ENCODE results near the gene SLC2A3.
"Not testable (repeated sequence)": the region's sequence is repeated elsewhere in the genome, so short reads cannot be mapped to it uniquely, and the experiment has no call there.

SLC2A3 gene

DNA sequence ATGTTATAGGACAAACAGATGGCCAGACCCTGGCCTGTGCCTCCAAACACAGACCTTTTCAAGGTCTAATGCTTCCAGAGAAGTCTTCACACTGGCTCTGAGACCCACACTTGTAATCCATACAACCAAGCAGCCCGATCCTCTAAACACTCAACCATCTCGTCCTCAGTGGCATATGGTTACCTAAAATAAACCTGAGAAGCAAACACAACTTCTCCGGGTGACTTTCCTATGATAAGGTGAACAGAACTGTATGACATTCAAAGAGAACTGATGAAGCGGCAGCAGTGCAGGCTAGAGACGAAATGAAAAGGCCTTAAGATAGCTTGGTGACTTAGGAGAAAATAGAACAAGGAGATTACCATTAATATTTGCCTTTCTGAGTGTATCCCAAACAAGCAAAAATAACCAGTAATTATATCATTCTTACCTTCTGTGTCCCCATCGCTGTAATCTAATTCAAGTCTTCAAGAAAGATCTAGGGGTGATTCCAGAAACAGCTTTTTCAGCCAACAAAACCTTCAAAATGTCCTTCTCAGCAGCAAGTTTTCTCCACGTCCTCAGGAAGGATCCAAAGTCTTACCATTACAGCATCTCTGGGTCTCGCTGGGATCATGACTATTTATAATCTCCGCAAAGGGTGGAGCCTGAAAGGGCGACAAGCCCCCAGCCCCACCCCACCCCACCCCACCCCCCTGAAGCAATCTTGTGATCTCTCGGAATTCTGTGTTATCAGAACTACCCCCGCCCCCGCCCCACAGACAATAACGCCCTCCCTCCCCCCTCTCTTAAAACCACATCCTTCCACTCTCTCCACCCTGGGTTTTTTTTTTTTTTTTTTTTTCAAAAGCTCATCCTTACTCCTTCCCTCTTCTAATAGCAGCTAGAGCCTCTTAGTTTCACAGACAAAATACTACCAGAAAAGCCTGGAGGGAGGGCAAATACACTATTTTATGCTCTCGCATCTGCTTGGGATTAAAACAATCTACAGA lies at the start of gene SLC2A3:
SLC2A3 (minus strand) TSS at position 598 of the 992 bp plus-strand sequence; CDS start at position 445, 153 bp downstream.
- peak; percentile 19 for DNase-seq (ENCODE audit: low spot score)

- no peak for DNase-seq (ENCODE audit: low spot score)
Observed at GRCh38 chr12:7984900-7985299, 48.9 kb upstream of the SLC2A3 start.

GRCh38 chr12:7983460-7983859 lies 47.5 kb upstream of the SLC2A3 start:
- DNase-seq (ENCODE audit: low spot score), result not testable (repeated sequence)

DNA sequence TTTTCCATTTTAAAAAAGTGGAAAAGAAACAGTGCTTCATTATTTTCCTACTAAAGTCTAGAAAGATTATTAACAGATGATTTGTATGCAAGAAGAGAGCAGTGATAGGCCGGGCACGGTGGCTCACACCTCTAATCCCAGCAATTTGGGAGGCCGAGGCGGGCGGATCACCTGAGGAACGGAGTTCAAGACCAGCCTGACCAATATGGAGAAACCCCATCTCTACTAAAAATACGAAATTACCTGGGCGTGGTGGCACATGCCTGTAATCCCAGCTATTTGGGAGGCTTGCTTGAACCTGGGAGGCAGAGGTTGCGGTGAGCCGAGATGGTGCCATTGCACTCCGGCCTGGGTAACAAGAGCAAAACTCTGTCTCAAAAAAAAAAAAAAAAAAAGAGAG lies 47.0 kb upstream of the SLC2A3 start:
- not testable (repeated sequence) for DNase-seq (ENCODE audit: low spot score)

- DNase-seq (ENCODE audit: low spot score), result peak; percentile 63
Observed at GRCh38 chr12:7982332-7982735, 46.3 kb upstream of the SLC2A3 start.

GRCh38 chr12:7981446-7981845 lies 45.5 kb upstream of the SLC2A3 start:
- DNase-seq (ENCODE audit: low spot score), result no peak

- DNase-seq (ENCODE audit: low spot score), result not testable (repeated sequence)
Observed at GRCh38 chr12:7977351-7978124, 41.6 kb upstream of the SLC2A3 start.

- no peak for DNase-seq (ENCODE audit: low spot score)
Observed at GRCh38 chr12:7973457-7973825, 37.5 kb upstream of the SLC2A3 start.

DNA sequence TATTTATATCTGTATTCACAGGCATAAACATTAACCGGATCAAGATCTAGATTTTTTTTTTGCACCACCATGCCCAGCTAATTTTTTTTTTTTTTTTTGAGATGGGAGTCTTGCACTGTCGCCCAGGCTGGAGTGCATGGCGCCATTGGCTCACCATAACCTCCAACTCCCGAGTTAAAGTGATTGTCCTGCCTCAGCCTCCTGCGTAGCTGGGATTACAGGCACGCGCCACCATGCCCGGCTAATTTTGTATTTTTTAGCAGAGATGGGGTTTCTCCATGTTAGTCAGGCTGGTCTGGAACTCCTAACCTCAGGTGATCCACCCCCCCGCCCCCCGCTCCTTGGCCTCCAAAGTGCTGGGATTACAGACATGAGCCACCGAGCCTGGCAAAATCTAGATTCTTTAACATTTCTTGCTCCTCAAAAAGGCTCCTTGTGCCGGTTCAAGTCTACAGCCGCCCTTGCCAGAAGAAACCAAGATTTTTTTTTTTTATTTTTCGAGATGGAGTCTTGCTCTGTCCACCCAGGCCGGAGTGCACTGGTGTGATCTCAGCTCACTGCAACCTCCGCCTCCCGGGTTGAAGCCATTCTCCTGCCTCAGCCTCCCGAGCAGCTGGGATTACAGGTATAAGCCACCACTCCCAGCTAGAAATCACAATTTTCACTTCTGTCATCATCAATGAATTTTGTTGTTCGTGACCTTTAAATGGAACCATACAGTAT lies 36.9 kb upstream of the SLC2A3 start:
- no peak for DNase-seq (ENCODE audit: low spot score)

- not testable (repeated sequence) for DNase-seq (ENCODE audit: low spot score)
Observed at GRCh38 chr12:7972269-7972668, 36.3 kb upstream of the SLC2A3 start.

DNA sequence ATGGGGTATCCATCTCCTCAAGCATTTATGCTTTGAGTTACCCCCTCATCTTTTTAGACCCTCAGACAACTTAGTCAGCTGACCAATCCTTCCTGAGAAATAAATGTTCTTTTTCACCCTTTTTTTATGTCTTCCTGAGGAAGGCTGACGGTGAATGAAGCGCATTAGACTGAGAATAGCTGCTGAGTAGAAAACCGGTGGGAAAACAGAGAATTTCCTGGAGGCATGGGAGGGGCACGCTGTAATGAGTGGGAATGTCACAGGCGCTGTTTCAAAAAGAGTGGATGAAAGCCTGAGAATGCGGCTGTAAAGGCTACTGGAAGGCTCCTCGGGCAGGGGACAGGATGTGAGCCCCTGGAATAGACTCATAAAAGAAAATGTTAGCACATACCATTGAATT lies 35.8 kb upstream of the SLC2A3 start:
- not testable (repeated sequence) for DNase-seq (ENCODE audit: low spot score)

- DNase-seq (ENCODE audit: low spot score), result no peak
Observed at GRCh38 chr12:7970475-7971252, 34.7 kb upstream of the SLC2A3 start.

DNA sequence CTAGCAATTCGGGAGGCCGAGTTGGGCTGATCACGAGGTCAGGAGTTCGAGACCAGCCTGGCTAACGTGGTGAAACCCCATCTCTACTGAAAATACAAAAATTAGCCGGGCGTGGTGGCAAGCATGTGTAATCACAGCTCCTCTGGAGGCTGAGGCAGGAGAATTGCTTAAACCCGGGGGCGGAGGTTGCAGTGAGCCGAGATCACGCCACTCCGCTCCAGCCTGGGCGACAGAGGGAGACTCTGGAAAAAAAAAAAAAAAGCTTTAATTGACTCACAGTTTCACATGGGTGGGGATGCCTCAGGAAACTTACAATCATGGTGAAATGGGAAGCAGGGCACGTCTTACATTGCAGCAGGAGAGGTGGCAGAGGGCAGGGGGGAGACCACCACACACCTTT lies 30.6 kb upstream of the SLC2A3 start:
- no peak for DNase-seq (ENCODE audit: low spot score)

DNA sequence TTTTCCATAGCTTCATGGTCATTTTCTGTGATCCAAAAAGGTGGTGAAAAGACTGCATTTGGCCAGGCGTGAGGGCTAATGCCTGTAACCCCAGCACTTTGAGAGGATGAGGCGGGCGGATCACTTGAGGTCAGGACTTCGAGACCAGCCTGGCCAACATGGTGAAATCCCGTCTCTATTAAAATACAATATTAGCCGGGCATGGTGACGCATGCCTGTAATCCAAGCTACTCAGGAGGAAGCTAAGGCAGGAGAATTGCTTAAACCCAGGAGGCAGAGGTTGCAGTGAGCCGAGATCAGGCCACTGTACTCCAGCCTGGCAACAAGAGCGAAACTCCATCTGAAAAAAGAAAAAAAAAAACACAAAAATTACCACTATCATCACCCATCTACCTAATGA lies 28.7 kb upstream of the SLC2A3 start:
- DNase-seq (ENCODE audit: low spot score), result not testable (repeated sequence)

DNA sequence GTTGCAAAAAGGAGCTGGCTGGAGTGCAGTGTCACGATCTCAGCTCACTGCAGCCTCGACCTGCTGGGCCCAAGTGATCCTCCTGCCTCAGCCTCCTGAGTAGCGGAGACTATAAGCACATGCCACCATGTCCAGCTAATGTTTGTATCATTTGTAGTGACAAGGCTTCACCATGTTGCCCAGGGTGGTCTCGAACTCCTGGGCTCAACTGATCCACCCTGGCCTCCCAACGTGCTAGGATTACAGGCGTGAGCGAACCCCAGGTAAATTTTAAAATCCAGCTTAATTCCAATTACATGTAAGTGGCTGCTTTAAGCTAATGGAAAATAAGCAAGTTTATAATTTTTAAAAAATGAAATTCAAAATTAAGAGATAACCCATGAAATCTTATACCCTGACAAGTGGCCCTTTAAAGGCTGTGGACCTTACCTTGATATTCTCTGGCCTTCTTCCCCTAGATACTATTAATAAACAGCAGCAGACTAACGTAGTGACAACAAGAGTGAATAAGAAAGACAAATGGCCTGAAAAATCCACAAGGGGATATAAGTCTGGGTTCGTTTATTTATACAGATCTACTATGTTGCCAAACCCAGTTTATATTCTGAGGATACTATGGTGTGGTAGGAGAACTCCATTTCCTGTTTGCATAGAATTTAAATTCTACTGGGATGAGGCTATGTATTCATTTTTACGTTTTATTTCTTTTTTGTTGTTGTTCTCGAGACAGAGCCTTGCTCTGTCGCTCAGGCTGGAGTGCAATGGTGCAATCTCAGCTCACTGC lies 25.6 kb upstream of the SLC2A3 start:
- DNase-seq (ENCODE audit: low spot score), result no peak

DNA sequence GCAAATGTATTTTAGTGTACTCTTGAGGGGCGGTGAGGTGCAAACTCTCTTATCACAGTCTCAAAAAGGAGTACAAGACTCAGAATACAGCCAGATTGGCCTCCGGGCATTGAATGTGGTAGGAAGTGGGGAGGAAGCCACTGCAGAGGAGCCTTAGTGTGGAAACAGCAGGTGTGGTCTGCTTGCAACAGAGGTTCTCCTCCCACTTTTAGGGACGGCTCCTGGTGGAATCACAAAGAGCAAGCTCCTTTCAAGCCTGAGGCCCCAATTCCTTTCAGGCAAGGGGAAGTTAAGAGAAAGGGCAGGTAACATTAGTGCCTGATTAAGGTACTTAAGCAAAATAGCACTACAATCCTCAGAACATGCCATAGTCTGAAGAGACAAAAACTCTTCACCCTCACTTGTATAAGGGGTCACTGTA lies 23.7 kb upstream of the SLC2A3 start:
- DNase-seq (ENCODE audit: low spot score), result no peak

- DNase-seq (ENCODE audit: low spot score), result no peak
Observed at GRCh38 chr12:7959278-7959677, 23.3 kb upstream of the SLC2A3 start.

DNA sequence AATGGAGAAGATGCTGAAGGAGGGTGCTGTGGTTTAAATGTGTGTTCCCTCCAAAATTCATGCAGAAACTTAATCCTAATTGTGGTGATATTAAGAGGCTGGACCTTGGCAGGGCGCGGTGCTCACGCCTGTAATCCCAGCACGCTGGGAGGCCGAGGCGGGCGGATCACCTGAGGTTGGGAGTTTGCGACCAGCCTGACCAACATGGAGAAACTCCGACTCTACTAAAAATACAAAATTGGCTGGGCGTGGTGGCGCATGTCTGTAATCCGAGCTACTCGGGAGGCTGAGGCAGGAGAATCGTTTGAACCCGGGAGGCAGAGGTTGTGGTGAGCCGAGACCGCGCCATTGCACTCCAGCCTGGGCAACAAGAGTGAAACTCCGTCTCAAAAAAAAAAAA lies 18.9 kb upstream of the SLC2A3 start:
- not testable (repeated sequence) for DNase-seq (ENCODE audit: low spot score)

GRCh38 chr12:7954418-7954817 lies 18.4 kb upstream of the SLC2A3 start:
- not testable (repeated sequence) for DNase-seq (ENCODE audit: low spot score)

GRCh38 chr12:7953912-7954311 lies 17.9 kb upstream of the SLC2A3 start:
- not testable (repeated sequence) for DNase-seq (ENCODE audit: low spot score)

DNA sequence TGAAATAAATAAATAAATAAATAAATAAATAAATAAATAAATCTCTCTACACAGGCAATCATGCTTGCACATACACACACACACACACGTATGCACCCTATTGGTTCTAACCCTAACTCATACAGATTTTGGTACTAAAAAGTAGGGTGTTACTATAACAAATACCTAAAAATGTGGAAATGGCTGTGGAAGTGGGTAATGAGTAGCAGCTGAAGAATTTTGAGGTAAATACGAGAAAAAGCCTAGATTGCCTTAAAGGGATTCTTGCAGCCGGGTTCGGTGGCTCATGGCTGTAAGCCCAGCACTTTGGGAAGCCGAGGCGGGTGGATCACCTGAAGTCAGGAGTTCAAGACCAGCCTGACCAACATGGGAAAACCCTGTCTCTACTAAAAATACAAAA lies 15.7 kb upstream of the SLC2A3 start:
- no peak for DNase-seq (ENCODE audit: low spot score)
